ENCODE data around the gene CD6.

The CD6 gene

GRCh38 chr11:60995798-60996197 lies 24.3 kb downstream of the CD6 start (continued):
- TF ChIP-seq ZNF354C (tag by site-specific recombination; IDR thresholded peaks at IDR 0.05; ENCODE audit: borderline replicate concordance, low read depth) = no peak

GRCh38 chr11:60996381-60997138 lies 25.1 kb downstream of the CD6 start:
- TF ChIP-seq ZNF785 (tag by site-specific recombination; IDR thresholded peaks at IDR 0.05) (no peak), ZNF501 (tag by site-specific recombination; IDR thresholded peaks at IDR 0.05) (no peak), ZNF121 (tag by site-specific recombination; IDR thresholded peaks at IDR 0.05) (no peak), EGR2 (tag by site-specific recombination; IDR thresholded peaks at IDR 0.05; ENCODE audit: low read depth) (no peak), ZFP69B (tag by site-specific recombination; IDR thresholded peaks at IDR 0.05) (no peak), ZNF548 (tag by site-specific recombination; IDR thresholded peaks at IDR 0.05) (no peak), OSR2 (tag by site-specific recombination; IDR thresholded peaks at IDR 0.05) (no peak), ZNF549 (tag by site-specific recombination; IDR thresholded peaks at IDR 0.05) (no peak)
- ChIA-PET CTCF (no interaction called here), POLR2A (no interaction called here)
- Histone ChIP-seq H3K27ac (ENCODE audit: extremely low read depth, low read depth, low read length) (no peak overlapping the region), H3K36me3 (ENCODE audit: control insufficient read depth in 2 of 2, insufficient read depth in 1 of 2, low read length in 2 of 2) (no peaks in the 10 kb centered on the region), H3K4me3 (ENCODE audit: low read depth, low read length) (no peak overlapping the region), H3K4me1 (ENCODE audit: control insufficient read depth, insufficient read depth, low read length) (no peaks in the 10 kb centered on the region), H3K9me3 (ENCODE audit: control insufficient read depth, insufficient read depth, low read depth, low read length) (no peaks in the 10 kb centered on the region)

- POLR2A ChIA-PET = no interaction called here
Measured at GRCh38 chr11:61000426-61000825, 28.9 kb downstream of the CD6 start.

GRCh38 chr11:61001931-61002330 lies 30.5 kb downstream of the CD6 start:
- Histone ChIP-seq H3K36me3 (ENCODE audit: control insufficient read depth in 2 of 2, insufficient read depth in 1 of 2, low read length in 2 of 2) (no peaks in the 10 kb centered on the region), H3K9me3 (ENCODE audit: control insufficient read depth, insufficient read depth, low read depth, low read length) (no peaks in the 10 kb centered on the region), H3K27ac (ENCODE audit: extremely low read depth, low read depth, low read length) (no peak overlapping the region), H3K4me3 (ENCODE audit: low read depth, low read length) (no peak overlapping the region), H3K4me1 (ENCODE audit: control insufficient read depth, insufficient read depth, low read length) (0 out of 2 replicates have a peak, but pooled peaks cover 3% of the 10 kb centered on the region)
- ChIA-PET POLR2A (no interaction called here), CTCF (no interaction called here)
- TF ChIP-seq ZNF37A (tag by site-specific recombination; IDR thresholded peaks at IDR 0.05) (no peak), PRDM6 (tag by site-specific recombination; IDR thresholded peaks at IDR 0.05) (no peak), ZNF18 (tag by site-specific recombination; IDR thresholded peaks at IDR 0.05) (no peak), ZSCAN5A (tag by site-specific recombination; IDR thresholded peaks at IDR 0.05) (no peak), PATZ1 (tag by site-specific recombination; IDR thresholded peaks at IDR 0.05) (no peak), SCRT1 (tag by site-specific recombination; IDR thresholded peaks at IDR 0.05; ENCODE audit: borderline replicate concordance) (no peak), ZNF114 (tag by site-specific recombination; IDR thresholded peaks at IDR 0.05) (no peak), ZNF624 (tag by site-specific recombination; IDR thresholded peaks at IDR 0.05) (no peak), GLI4 (tag by site-specific recombination; IDR thresholded peaks at IDR 0.05) (no peak), ZNF362 (tag by site-specific recombination; IDR thresholded peaks at IDR 0.05) (no peak)

More at GRCh38 chr11:61000426-61000825, 28.9 kb downstream of the CD6 start:
- CTCF ChIA-PET = no interaction called here
- H3K36me3 ChIP-seq (ENCODE audit: control insufficient read depth in 2 of 2, insufficient read depth in 1 of 2, low read length in 2 of 2) = no peaks in the 10 kb centered on the region
- no peaks in the 10 kb centered on the region for H3K9me3 ChIP-seq (ENCODE audit: control insufficient read depth, insufficient read depth, low read depth, low read length)
- TF ChIP-seq ZNF580 (tag by site-specific recombination; IDR thresholded peaks at IDR 0.05) (no peak), ZNF175 (tag by site-specific recombination; IDR thresholded peaks at IDR 0.05) (no peak), ZNF610 (tag by site-specific recombination; IDR thresholded peaks at IDR 0.05; ENCODE audit: borderline replicate concordance) (no peak), ZNF354C (tag by site-specific recombination; IDR thresholded peaks at IDR 0.05; ENCODE audit: borderline replicate concordance, low read depth) (no peak)
- no peak overlapping the region for H3K27ac ChIP-seq (ENCODE audit: extremely low read depth, low read depth, low read length)
- H3K4me3 ChIP-seq (ENCODE audit: low read depth, low read length) = no peak overlapping the region
- 0 out of 2 replicates have a peak, but pooled peaks cover 3% of the 10 kb centered on the region for H3K4me1 ChIP-seq (ENCODE audit: control insufficient read depth, insufficient read depth, low read length)

Data from HEK293 (cell line).